GM19397 (cell line): ENCODE data around the gene PABPN1.

Experiments
- ATAC-seq: cut with Tn5 transposase; IDR thresholded peaks from one replicate; pipeline ENCODE4 v1.9.1; 2021; ENCODE audit warnings: mild to moderate bottlenecking, moderate library complexity; ENCODE audit not compliant: unreplicated experiment

The PABPN1 gene

GRCh38 chr14:23358042-23358441 is 36.8 kb downstream of the PABPN1 start:
- ATAC-seq: no peak

- no peak for ATAC-seq
Observed at GRCh38 chr14:23358553-23359166, 37.4 kb downstream of the PABPN1 start.

DNA sequence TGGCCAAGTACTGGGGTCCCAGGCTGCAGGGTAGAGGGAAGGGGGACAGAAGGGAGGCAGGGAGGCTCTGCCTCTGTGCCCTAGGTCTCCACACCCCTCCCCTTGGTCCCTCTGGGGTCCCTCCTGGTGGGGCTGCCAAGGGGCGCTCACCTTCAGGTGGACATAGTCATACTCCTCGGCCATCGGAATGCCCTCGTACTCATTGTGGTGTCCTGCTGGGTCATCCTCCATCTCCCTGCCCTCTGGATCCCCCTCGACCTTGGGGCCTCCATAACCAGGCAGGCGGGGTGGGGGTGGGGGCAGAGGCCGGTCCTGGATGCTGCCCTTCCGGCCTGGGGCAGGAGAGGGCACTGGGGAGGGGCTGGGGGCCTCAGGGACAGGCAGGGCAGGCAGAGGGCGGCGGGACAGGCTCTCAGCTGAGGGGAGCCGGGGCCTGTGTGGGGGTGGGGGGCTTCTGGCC is 37.9 kb downstream of the PABPN1 start:
- ATAC-seq: no peak

GRCh38 chr14:23359722-23360447 is 38.6 kb downstream of the PABPN1 start:
- no peak for ATAC-seq

DNA sequence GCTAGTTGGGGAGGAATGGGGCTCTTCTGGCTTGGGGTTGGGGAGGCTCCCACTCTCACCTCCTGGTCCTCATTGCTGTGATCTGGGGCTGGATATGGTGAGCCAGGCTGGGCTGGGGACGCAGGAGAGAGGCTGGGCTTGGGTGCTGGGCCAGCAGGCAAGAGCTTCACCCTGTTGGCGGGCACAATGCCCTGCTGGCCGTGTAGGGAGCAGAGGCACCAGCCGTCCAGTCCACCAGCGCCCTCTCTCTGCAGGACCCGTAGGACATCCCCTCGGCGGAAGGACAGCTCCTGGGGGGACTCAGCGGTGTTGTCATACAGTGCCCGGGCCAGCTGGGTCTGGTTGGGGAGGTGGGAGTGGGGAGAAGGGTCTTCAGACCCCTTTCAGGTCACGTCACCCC is 39.2 kb downstream of the PABPN1 start:
- no peak for ATAC-seq

DNA sequence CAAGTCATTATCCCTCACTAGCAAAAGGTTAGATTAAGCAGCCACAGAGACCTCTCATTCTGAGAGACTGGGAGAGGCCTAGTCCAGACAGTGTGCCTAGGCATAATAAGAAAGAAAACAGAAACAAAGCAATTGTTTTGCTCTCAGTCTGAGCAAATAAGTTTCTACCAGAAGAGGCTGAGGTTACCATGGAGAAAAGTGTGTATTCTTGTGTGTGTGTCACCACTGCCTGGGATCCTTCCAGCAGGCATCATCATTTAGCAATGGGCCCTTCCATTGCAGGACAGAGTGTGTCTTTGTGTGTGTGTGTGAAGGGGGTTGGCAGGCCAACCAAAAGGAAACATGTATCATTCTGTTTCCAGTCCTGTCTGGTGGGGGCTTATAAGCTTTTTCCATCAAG is 40.1 kb downstream of the PABPN1 start:
- ATAC-seq: no peak

DNA sequence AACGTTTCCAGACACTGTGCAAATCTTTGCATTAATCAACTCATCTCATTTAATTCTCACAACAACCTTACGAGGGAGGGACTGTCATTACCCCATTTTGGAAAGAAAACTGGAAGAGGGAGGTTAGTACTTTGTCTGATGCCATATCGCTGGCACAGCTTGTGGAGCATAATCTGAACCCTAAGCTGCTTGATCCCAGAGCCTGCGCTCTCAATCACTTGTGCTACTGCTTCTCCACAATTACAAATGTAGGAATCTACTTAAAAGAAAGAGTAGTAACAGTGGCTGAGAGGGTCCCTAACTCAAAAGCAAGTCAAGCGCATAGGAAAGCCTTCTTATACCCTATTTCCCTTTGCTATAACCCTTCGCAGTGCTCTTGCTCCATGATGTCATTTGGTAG is 40.5 kb downstream of the PABPN1 start:
- no peak for ATAC-seq

DNA sequence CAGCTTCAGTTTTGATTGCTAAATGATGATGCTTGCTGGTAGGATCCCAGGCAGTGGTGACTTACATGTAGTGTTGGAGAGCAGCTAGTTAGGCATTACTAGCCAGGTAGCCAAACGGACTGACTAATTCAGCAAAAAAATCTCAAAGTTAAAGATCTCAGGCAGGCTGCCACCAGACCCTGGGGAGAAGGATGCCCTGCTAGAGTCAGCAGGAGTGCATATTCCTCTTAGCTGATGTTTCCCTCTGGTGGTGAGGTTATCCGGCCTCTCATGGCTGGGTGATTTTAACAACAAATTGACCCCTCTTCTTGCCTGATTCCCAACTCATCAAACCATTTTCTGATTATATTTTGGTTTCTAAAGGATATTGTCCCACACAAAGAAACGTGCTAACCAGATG is 40.9 kb downstream of the PABPN1 start:
- ATAC-seq: no peak

GRCh38 chr14:23364164-23365035 is 43.1 kb downstream of the PABPN1 start:
- no peak for ATAC-seq

GRCh38 chr14:23365036-23365731 is 43.9 kb downstream of the PABPN1 start, which contains the start of gene EFS:
EFS (minus strand) TSS chr14:23365172; CDS start chr14:23365025, 147 bp downstream.
- no peak for ATAC-seq

DNA sequence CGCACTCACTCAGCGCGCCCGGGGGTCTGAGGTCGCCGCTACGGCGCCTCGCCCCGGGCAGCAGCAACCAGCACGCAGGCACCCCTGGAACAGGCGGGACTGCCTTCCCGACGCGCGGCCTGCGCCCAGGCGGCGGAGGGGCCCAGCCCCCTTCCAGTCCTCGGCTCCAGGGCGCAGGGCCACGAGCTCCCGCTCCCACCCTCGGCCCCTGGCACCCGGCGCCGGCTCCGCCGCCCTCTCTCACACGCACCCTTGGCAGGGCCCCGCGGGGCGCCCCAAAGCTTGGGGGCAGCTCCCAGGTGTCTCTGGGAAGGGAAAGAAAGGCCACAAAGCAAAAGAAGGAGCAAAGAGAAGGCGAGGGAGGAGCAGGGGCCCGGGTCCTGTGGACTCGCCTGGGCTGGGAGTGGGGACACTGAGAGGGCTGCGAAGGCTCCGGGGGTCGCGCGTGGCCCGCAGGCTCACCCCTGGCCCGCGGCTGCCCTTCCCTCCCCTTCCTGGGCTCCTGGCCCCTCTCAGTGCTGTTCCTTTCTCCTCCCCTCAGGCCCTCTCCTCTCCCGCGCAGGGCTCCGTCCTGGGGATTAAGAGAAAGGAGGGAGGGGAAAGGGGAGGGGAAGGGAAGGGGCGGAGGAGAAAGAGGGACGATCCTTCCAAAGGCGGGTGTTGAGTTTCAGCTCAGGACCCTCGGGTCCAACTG is 44.6 kb downstream of the PABPN1 start:
- no peak for ATAC-seq

GRCh38 chr14:23366426-23366921 is 45.2 kb downstream of the PABPN1 start:
- ATAC-seq: no peak

GRCh38 chr14:23370221-23370620 is 49.0 kb downstream of the PABPN1 start:
- no peak for ATAC-seq

DNA sequence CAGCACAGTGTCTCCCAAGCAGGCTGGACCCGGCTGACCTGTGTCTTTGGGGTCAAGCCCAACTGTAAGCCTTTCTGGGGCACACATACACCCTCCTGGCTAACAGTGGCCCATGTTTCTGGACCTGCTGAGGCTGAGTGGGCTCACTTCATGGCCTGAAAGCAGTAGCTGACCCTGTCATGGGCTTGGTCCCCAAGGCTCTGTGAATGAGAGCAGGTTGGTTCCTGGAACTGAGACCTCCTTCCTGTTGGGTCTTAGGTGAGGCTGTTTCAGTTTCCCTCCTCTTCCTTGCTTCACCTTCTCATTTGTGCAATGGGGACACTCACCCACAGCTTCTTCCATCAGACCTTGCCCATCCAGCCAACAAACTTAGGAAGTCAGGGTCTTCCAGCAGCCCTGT is 50.6 kb downstream of the PABPN1 start:
- no peak for ATAC-seq

DNA sequence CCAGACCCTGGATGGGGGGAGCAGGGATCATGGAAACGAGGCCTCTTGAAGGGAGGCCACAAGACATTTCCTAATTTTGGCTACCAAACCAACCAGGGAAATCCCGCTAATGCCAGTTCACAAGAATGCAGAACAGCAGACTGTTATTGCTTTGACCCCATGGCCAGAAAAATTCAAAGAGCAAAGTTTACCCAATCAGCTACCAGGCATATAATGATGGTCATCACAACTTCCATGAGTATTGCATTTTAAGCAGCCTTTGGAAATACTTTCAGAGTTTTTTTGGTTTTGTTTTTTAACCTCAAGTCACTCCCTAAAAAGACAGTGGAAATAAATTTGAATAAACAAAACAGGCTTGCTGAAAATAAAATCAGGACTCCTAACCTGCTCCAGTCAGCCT is 51.3 kb downstream of the PABPN1 start, which contains the start of gene IL25:
TSS of gene IL25 (plus strand) at position 301 of the 400 bp plus-strand sequence.
- no peak for ATAC-seq

GRCh38 chr14:23373041-23373440 is 51.8 kb downstream of the PABPN1 start:
- ATAC-seq: no peak
